Measurements from ENCODE around the gene CELF5.
"Not testable (repeated sequence)": the region's sequence is repeated elsewhere in the genome, so short reads cannot be mapped to it uniquely, and the experiment has no call there.

CELF5 gene

GRCh38 chr19:3202346-3202745 is 22.1 kb upstream of the CELF5 start:
- Histone ChIP-seq H3K9me3 (no peaks in the 10 kb centered on the region), H3K4me1 (no peaks in the 10 kb centered on the region), H3K36me3 (peaks cover 53% of the 10 kb centered on the region), H3K27me3 (no peaks in the 10 kb centered on the region), H3K4me3 (ENCODE audit: low read depth, low read length) (no peak overlapping the region)
- DNase-seq = no peak
- no peak for TF ChIP-seq CTCF (IDR thresholded peaks at IDR 0.05; ENCODE audit: low read depth, low read length)

GRCh38 chr19:3202895-3203294 is 21.6 kb upstream of the CELF5 start:
- H3K27me3 ChIP-seq = not testable (repeated sequence)

GRCh38 chr19:3203805-3204645 is 20.4 kb upstream of the CELF5 start:
- no peaks in the 10 kb centered on the region for H3K4me1 ChIP-seq
- peaks cover 57% of the 10 kb centered on the region for H3K36me3 ChIP-seq

More at GRCh38 chr19:3202895-3203294, 21.6 kb upstream of the CELF5 start:
- not testable (repeated sequence) for H3K9me3 ChIP-seq; DNase-seq; H3K4me3 ChIP-seq (ENCODE audit: low read depth, low read length); H3K4me1 ChIP-seq
- H3K36me3 ChIP-seq = peaks cover 56% of the 10 kb centered on the region

GRCh38 chr19:3204646-3205275 is 19.7 kb upstream of the CELF5 start:
- H3K36me3 ChIP-seq = peaks cover 55% of the 10 kb centered on the region
- no peaks in the 10 kb centered on the region for H3K27me3 ChIP-seq
- H3K9me3 ChIP-seq = no peaks in the 10 kb centered on the region
- no peak overlapping the region for H3K4me3 ChIP-seq (ENCODE audit: low read depth, low read length)
- no peak for DNase-seq
- H3K4me1 ChIP-seq = no peaks in the 10 kb centered on the region
- no peak for TF ChIP-seq CTCF (IDR thresholded peaks at IDR 0.05; ENCODE audit: low read depth, low read length)

More at GRCh38 chr19:3203805-3204645, 20.4 kb upstream of the CELF5 start:
- Histone ChIP-seq H3K9me3 (no peaks in the 10 kb centered on the region), H3K4me3 (ENCODE audit: low read depth, low read length) (no peak overlapping the region), H3K27me3 (no peaks in the 10 kb centered on the region)
- DNase-seq = no peak
- TF ChIP-seq CTCF (IDR thresholded peaks at IDR 0.05; ENCODE audit: low read depth, low read length) = no peak

GRCh38 chr19:3206216-3206953 is 18.1 kb upstream of the CELF5 start:
- Histone ChIP-seq H3K9me3 (no peaks in the 10 kb centered on the region), H3K4me1 (no peaks in the 10 kb centered on the region), H3K36me3 (peaks cover 52% of the 10 kb centered on the region), H3K4me3 (ENCODE audit: low read depth, low read length) (no peak overlapping the region), H3K27me3 (no peaks in the 10 kb centered on the region; the same call in 1 of the 2 replicates)
- no peak for TF ChIP-seq CTCF (IDR thresholded peaks at IDR 0.05; ENCODE audit: low read depth, low read length)
- DNase-seq = no peak

GRCh38 chr19:3207461-3208242 is 16.8 kb upstream of the CELF5 start:
- peaks cover 47% of the 10 kb centered on the region for H3K36me3 ChIP-seq
- H3K4me1 ChIP-seq = no peaks in the 10 kb centered on the region
- no peak for TF ChIP-seq CTCF (IDR thresholded peaks at IDR 0.05; ENCODE audit: low read depth, low read length)
- no peaks in the 10 kb centered on the region; the same call in 1 of the 2 replicates for H3K27me3 ChIP-seq
- DNase-seq = no peak
- H3K9me3 ChIP-seq = no peaks in the 10 kb centered on the region
- no peak overlapping the region for H3K4me3 ChIP-seq (ENCODE audit: low read depth, low read length)

Data from BE2C (cell line).